ENCODE data around the gene TBX1. TPM values are rescaled to one million over a fixed set of nuclear protein-coding genes. Genes with fewer than 3 reads are reported as not detected.
A peak's percentile ranks its signal among the peaks of the same experiment; 100 is the strongest.

The TBX1 gene
- total RNA-seq, 1 experiment from 2014 or later = 3.9 TPM

- Histone ChIP-seq H3K27ac (ENCODE audit: low read depth, low read length) (peak overlapping the region; percentile 29; the same call in 1 of the 2 replicates), H3K4me2 (ENCODE audit: low read length) (peak overlapping the region; percentile 80), H3K4me3 (replicated peaks in 1 of 2; ENCODE audit: low read depth in 1 of 2, low read length in 2 of 2) (peak overlapping the region; percentile 44 to 57), H3K9me2 (ENCODE audit: insufficient read depth) (no peaks in the 10 kb centered on the region), H4K20me1 (ENCODE audit: insufficient read depth) (no peaks in the 10 kb centered on the region), H2AFZ (ENCODE audit: low read depth, low read length, poor library complexity, severe bottlenecking) (no peak overlapping the region), H3K9ac (ENCODE audit: low read length) (peak overlapping the region; percentile 38; the same call in 1 of the 2 replicates), H3K4me1 (ENCODE audit: control insufficient read depth in 1 of 2, insufficient read depth in 2 of 2, low read length in 2 of 2) (peaks cover 5 to 28% of the 10 kb centered on the region in 2 experiments; a peak in 3 of 4 replicates), H3K9me3 (ENCODE audit: control insufficient read depth in 1 of 2, insufficient read depth in 1 of 2, low read depth in 1 of 2, low read length in 2 of 2) (no peaks in the 10 kb centered on the region), H3K36me3 (ENCODE audit: control insufficient read depth in 1 of 2, insufficient read depth in 2 of 2, low read length in 2 of 2) (no peaks in the 10 kb centered on the region), H3K79me2 (ENCODE audit: insufficient read depth, low read length) (no peaks in the 10 kb centered on the region), H3K27me3 (ENCODE audit: insufficient read depth, low read length) (no peaks in the 10 kb centered on the region)
- ChIA-PET CTCF (interaction anchor here (1.1 kb wide), 1 partner anchor 15 kb away, joined by 4 read pairs; no protein-coding TSS in a partner anchor), POLR2A (interaction anchor here (0.7 kb wide), 1 partner anchor 12 kb away, joined by 3 read pairs; no protein-coding TSS in a partner anchor), RAD21 (ENCODE audit: low non-redundant PET in 1 of 2, low total read pairs in 2 of 2, uncharacterized antibody in 2 of 2, unreplicated experiment in 2 of 2) (no interaction called here)
- no peak for DNase-seq (ENCODE audit: low read depth, low spot score)
- intact Hi-C loops (cut with micrococcal nuclease) = loop anchor here (5.0 to 10.0 kb wide), 2 partner anchors 33 to 421 kb away; partner anchors contain the start of gene CLTCL1
- TF ChIP-seq ZNF274 (IDR thresholded peaks at IDR 0.05; ENCODE audit: low read depth, low read length) (no peak), CTCF (IDR thresholded peaks at IDR 0.05 in 2 of 3, conservative IDR thresholded peaks at IDR 0.05 in 1 of 3; ENCODE audit: borderline replicate concordance in 1 of 3, insufficient read depth in 1 of 3, low read depth in 2 of 3, low read length in 2 of 3) (no peak)
- no TSS peak for BruUV-seq (replicated peaks)
- no peak for ATAC-seq
Measured at GRCh38 chr22:19715188-19715930, 45.2 kb upstream of the TBX1 start.

- ChIA-PET CTCF (interaction anchor here (1.1 to 1.6 kb wide), 2 partner anchors 14 kb away, joined by 4 to 5 read pairs; no protein-coding TSS in a partner anchor), POLR2A (no interaction called here)
Measured at GRCh38 chr22:19716041-19716828, 44.3 kb upstream of the TBX1 start.

More at GRCh38 chr22:19716041-19716828, 44.3 kb upstream of the TBX1 start:
- Histone ChIP-seq H3K9ac (ENCODE audit: low read length) (no peak overlapping the region), H3K9me2 (ENCODE audit: insufficient read depth) (no peaks in the 10 kb centered on the region), H3K4me2 (ENCODE audit: low read length) (no peak overlapping the region), H3K4me3 (replicated peaks in 1 of 2; ENCODE audit: low read depth in 1 of 2, low read length in 2 of 2) (no peak overlapping the region), H3K4me1 (ENCODE audit: control insufficient read depth in 1 of 2, insufficient read depth in 2 of 2, low read length in 2 of 2) (peaks cover 5 to 28% of the 10 kb centered on the region in 2 experiments; a peak in 3 of 4 replicates), H3K27me3 (ENCODE audit: insufficient read depth, low read length) (no peaks in the 10 kb centered on the region), H3K36me3 (ENCODE audit: control insufficient read depth in 1 of 2, insufficient read depth in 2 of 2, low read length in 2 of 2) (no peaks in the 10 kb centered on the region), H3K27ac (ENCODE audit: low read depth, low read length) (no peak overlapping the region), H4K20me1 (ENCODE audit: insufficient read depth) (no peaks in the 10 kb centered on the region), H2AFZ (ENCODE audit: low read depth, low read length, poor library complexity, severe bottlenecking) (no peak overlapping the region), H3K79me2 (ENCODE audit: insufficient read depth, low read length) (no peaks in the 10 kb centered on the region), H3K9me3 (ENCODE audit: control insufficient read depth in 1 of 2, insufficient read depth in 1 of 2, low read depth in 1 of 2, low read length in 2 of 2) (no peaks in the 10 kb centered on the region)
- intact Hi-C loops (cut with micrococcal nuclease) = loop anchor here (5.0 to 10.0 kb wide), 2 partner anchors 34 to 421 kb away; partner anchors contain the start of gene CLTCL1
- ATAC-seq (no peak), DNase-seq (ENCODE audit: low read depth, low spot score) (no peak)
- no peak for TF ChIP-seq YY1 (IDR thresholded peaks at IDR 0.05; ENCODE audit: extremely low read depth, insufficient replicate concordance, low read depth, low read length)
- TF ChIP-seq CBX3 (IDR thresholded peaks at IDR 0.05; ENCODE audit: low read depth) = no peak
- TF ChIP-seq ZFX (IDR thresholded peaks at IDR 0.05) = no peak
- TF ChIP-seq ZNF274 (IDR thresholded peaks at IDR 0.05; ENCODE audit: low read depth, low read length) = no peak
- TF ChIP-seq FOSL1 (IDR thresholded peaks at IDR 0.05; ENCODE audit: low read depth) = no peak
- no peak for TF ChIP-seq JUND (IDR thresholded peaks at IDR 0.05)
- no peak for TF ChIP-seq SIN3A (IDR thresholded peaks at IDR 0.05; ENCODE audit: low read depth)
- no peak for TF ChIP-seq CEBPB (IDR thresholded peaks at IDR 0.05; ENCODE audit: low read depth)
- TF ChIP-seq SRF (IDR thresholded peaks at IDR 0.05; ENCODE audit: low read depth) = no peak
- TF ChIP-seq EGR1 (IDR thresholded peaks at IDR 0.05; ENCODE audit: low read depth) = no peak
- no peak for TF ChIP-seq TCF7L2 (IDR thresholded peaks at IDR 0.05; ENCODE audit: borderline replicate concordance, extremely low read depth, insufficient read depth, insufficient read length)
- TF ChIP-seq POLR2A (IDR thresholded peaks at IDR 0.05; ENCODE audit: borderline replicate concordance, extremely low read depth, insufficient read depth, insufficient read length) = no peak
- no peak for TF ChIP-seq EZH2phosphoT487 (IDR thresholded peaks at IDR 0.05; ENCODE audit: borderline replicate concordance)
- BruUV-seq (replicated peaks) = no TSS peak
- RAD21 ChIA-PET (ENCODE audit: low non-redundant PET in 1 of 2, low total read pairs in 2 of 2, uncharacterized antibody in 2 of 2, unreplicated experiment in 2 of 2) = no interaction called here

Data from HCT116 (cell line).